Measurements from ENCODE around the gene C3AR1.
"Not testable (repeated sequence)": the region's sequence is repeated elsewhere in the genome, so short reads cannot be mapped to it uniquely, and the experiment has no call there.

DNA sequence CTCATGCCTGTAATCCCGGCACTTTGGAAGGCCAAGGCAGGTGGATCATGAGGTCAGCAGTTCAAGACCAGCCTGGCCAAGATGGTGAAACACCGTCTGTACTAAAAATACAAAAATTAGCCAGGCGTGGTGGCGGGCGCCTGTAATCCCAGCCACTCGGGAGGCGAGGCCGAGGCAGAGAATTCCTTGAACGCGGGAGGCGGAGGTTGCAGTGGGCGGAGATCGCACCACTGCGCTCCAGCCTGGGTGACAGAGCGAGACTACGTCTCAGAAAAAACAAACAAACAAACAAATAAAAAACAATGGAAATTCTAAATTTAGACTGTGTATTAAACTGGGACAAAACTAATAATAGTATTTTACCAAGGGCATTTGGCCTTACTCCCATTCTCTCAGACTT, 47.9 kb downstream of the C3AR1 start:
- TF ChIP-seq, protein P1, sequence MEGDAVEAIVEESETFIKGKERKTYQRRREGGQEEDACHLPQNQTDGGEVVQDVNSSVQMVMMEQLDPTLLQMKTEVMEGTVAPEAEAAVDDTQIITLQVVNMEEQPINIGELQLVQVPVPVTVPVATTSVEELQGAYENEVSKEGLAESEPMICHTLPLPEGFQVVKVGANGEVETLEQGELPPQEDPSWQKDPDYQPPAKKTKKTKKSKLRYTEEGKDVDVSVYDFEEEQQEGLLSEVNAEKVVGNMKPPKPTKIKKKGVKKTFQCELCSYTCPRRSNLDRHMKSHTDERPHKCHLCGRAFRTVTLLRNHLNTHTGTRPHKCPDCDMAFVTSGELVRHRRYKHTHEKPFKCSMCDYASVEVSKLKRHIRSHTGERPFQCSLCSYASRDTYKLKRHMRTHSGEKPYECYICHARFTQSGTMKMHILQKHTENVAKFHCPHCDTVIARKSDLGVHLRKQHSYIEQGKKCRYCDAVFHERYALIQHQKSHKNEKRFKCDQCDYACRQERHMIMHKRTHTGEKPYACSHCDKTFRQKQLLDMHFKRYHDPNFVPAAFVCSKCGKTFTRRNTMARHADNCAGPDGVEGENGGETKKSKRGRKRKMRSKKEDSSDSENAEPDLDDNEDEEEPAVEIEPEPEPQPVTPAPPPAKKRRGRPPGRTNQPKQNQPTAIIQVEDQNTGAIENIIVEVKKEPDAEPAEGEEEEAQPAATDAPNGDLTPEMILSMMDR (IDR thresholded peaks at IDR 0.05): not testable (repeated sequence)
- not testable (repeated sequence) for TF ChIP-seq ZNF671 (CRISPR knock-in tag; IDR thresholded peaks at IDR 0.05)
